Common myeloid progenitor, CD34-positive (primary cell): ENCODE data around the gene AK1.

Experiments used
- CTCF ChIA-PET: fragments of 350-600 bp; sonication (Branson Sonifier 250); formaldehyde crosslinking; loops from one replicate; lab custom pipeline; 2021; ENCODE audit warnings: antibody characterized with exemption; lab: Charles Lee
- POLR2A ChIA-PET: fragments of 350-600 bp; sonication (Branson Sonifier 250); formaldehyde crosslinking; loops from one replicate; lab custom pipeline; 2021; ENCODE audit warnings: antibody characterized with exemption; lab: Charles Lee
- DNase-seq, 3 donors: peaks; one replicate each; pipeline versions ENCODE4 v3.0.0 to v3.0.0-alpha.2; 2013
- H3K27ac ChIP-seq, 2 experiments: 1 replicate in 1 of 2; 2 replicates in 1 of 2; pipeline ENCODE4 v1.7.0; 2013; ENCODE audit warnings: inconsistent platforms in 2 of 2, low read length in 2 of 2, mild to moderate bottlenecking in 2 of 2, low read depth in 1 of 2, moderate library complexity in 1 of 2; ENCODE audit not compliant: severe bottlenecking in 2 of 2, insufficient read depth in 1 of 2, poor library complexity in 1 of 2
- H3K27me3 ChIP-seq, 5 experiments: replicated peaks in 2 of 5; 1 replicate in 3 of 5; 2 replicates in 2 of 5; pipeline versions ENCODE4 v1.6.1 to v1.7.0; 2013; ENCODE audit warnings: low read length in 4 of 5, mild to moderate bottlenecking in 2 of 5, moderate library complexity in 2 of 5, inconsistent platforms in 1 of 5; ENCODE audit not compliant: insufficient read depth in 5 of 5, control insufficient read depth in 4 of 5
- H3K36me3 ChIP-seq, 4 experiments: 1 replicate in 2 of 4; 2 replicates in 2 of 4; pipeline versions ENCODE4 v1.6.1 to v1.7.0; 2013; ENCODE audit warnings: low read length in 3 of 4, control low read depth in 1 of 4, mild to moderate bottlenecking in 1 of 4; ENCODE audit not compliant: control insufficient read depth in 4 of 4, insufficient read depth in 4 of 4
- H3K4me1 ChIP-seq, 4 experiments: 1 replicate in 3 of 4; 2 replicates in 1 of 4; pipeline versions ENCODE4 v1.6.1 to v1.7.1; 2013; ENCODE audit warnings: low read length in 3 of 4, mild to moderate bottlenecking in 3 of 4, control low read depth in 1 of 4, inconsistent platforms in 1 of 4, moderate library complexity in 1 of 4; ENCODE audit not compliant: control insufficient read depth in 4 of 4, insufficient read depth in 4 of 4; ENCODE audit errors: control extremely low read depth in 1 of 4
- H3K4me3 ChIP-seq, 7 experiments: 1 replicate in 4 of 7; 2 replicates in 3 of 7; pipeline versions ENCODE4 v1.5.1 to v1.7.0; 2013; ENCODE audit warnings: mild to moderate bottlenecking in 7 of 7, low read length in 6 of 7, moderate library complexity in 6 of 7, inconsistent platforms in 2 of 7, low read depth in 2 of 7, control low read depth in 1 of 7; ENCODE audit not compliant: insufficient read depth in 4 of 7, control insufficient read depth in 1 of 7; ENCODE audit errors: extremely low read depth in 1 of 7
- H3K9me3 ChIP-seq, 5 experiments: 1 replicate in 4 of 5; 2 replicates in 1 of 5; pipeline versions ENCODE4 v1.6.1 to v1.7.1; 2013; ENCODE audit warnings: low read length in 4 of 5, mild to moderate bottlenecking in 2 of 5, inconsistent platforms in 1 of 5, low read depth in 1 of 5, moderate library complexity in 1 of 5; ENCODE audit not compliant: control insufficient read depth in 4 of 5, insufficient read depth in 2 of 5; ENCODE audit errors: control extremely low read depth in 1 of 5
- WGBS: methylation state at CpG from one replicate; pipeline ENCODE4 v1.1.5; 2013; ENCODE audit not compliant: insufficient coverage; 5-methylcytosine and 5-hydroxymethylcytosine counted together

AK1 gene

DNA sequence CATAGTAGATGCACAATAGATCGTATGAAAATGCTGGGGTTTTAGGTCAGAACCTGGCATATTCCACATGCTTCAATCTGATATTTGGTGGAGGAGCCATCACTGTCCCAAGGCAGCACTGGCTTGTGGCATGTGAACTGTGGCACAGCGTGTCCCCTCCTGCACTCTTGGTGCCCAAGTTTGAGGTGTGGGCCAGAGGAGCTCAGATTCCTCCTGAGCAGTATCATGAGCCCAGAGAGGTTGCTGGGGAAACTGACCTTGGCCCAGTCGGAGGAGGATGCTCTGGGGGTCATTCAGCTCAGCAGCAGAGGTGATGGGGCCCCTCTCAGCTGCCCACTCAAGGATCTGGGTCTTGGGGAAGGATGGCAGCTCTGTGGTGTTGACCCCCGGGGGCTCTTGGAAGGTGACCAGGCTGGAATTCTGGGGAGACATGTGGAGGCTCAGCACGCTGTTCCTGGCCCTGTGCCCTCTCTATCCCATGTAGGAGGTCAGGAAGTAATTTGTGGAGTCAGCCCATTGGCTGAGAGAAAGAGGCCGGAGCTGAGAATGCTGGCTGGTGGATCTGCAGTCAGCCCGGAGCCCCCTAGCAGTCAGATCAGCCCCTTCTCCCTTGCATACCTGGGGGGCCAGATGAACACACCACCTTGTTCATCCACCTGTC is 51.1 kb downstream of the AK1 start:
- no peak for DNase-seq
- Histone ChIP-seq H3K36me3 (peaks cover 7 to 67% (median 42%) of the 10 kb centered on the region in 4 experiments), H3K27ac (peak overlapping the region in 1 of 2 experiments; percentile 47), H3K9me3 (no peaks in the 10 kb centered on the region), H3K27me3 (no peaks in the 10 kb centered on the region), H3K4me3 (no peak overlapping the region), H3K4me1 (peaks cover 0 to 15% (median 6%) of the 10 kb centered on the region in 4 experiments)
- CTCF ChIA-PET: interaction anchor here (0.9 to 4.4 kb wide), 9 partner anchors 16 to 43 kb away, joined by 3 to 25 read pairs (median 6); partner anchors contain the start of gene FPGS
- WGBS: 95% methylated on average over 6 of the region's 7 CpGs
- POLR2A ChIA-PET: interaction anchor here (0.9 kb wide), 1 partner anchor 41 kb away, joined by 4 read pairs; no protein-coding TSS in a partner anchor

DNA sequence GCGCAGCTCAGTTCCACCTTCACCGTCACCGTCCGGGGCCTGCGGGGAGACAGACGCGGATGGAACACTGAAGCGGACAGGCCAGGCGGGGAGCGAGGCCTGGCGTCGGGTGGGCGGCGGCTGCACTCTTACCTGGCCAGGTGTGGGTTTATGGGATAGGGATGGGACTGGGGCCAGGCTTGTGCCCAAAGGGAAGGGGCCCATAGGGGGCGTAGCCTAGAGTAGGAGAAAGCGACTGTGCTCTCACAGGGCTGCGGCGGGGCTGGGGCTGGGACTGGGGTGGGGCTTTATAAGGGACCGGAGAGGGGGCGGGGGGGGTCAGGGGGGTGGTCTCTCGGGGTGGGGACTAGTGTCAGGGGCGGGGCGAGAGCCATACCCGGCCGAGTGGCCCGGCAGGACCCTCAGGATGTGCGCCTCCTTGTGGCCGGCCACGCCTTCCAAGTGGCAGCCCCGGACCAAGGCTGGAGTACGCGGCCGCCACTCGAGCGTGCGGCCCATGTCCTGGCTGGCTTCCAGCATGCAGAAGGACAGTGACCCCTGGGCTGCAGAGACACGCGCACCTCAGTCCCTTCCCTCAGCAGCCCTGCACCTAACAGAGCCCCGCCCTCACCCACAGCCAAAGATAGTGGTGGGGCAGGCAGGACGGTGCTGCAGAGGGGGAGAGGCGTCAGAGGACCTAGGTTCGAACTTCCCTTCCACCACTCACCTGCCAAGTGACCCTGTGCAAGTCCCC is 52.0 kb downstream of the AK1 start:
- Histone ChIP-seq H3K27me3 (no peaks in the 10 kb centered on the region), H3K4me1 (peaks cover 0 to 15% (median 6%) of the 10 kb centered on the region in 4 experiments), H3K4me3 (no peak overlapping the region), H3K9me3 (no peaks in the 10 kb centered on the region), H3K36me3 (peaks cover 7 to 68% (median 45%) of the 10 kb centered on the region in 4 experiments), H3K27ac (peak overlapping the region in 1 of 2 experiments; percentile 47)
- ChIA-PET POLR2A (interaction anchor here (0.9 to 1.1 kb wide), 2 partner anchors 41 to 85 kb away, joined by 3 to 4 read pairs; no protein-coding TSS in a partner anchor), CTCF (interaction anchor here (0.8 to 4.4 kb wide), 15 partner anchors 16 to 62 kb away, joined by 3 to 25 read pairs (median 4); no protein-coding TSS in a partner anchor)
- 86% methylated on average over 26 of the region's 42 CpGs for WGBS
- DNase-seq: no peak

GRCh38 chr9:127822108-127822507 is 55.4 kb downstream of the AK1 start:
- H3K4me3 ChIP-seq: no peak overlapping the region
- 100% methylated on average over 1 of the region's 4 CpGs for WGBS
- POLR2A ChIA-PET: no interaction called here
- peaks cover 0 to 4% (median 0%) of the 10 kb centered on the region in 4 experiments for H3K4me1 ChIP-seq
- no peak overlapping the region for H3K27ac ChIP-seq
- H3K9me3 ChIP-seq: no peaks in the 10 kb centered on the region
- H3K36me3 ChIP-seq: peaks cover 5 to 71% (median 56%) of the 10 kb centered on the region in 4 experiments
- H3K27me3 ChIP-seq: no peaks in the 10 kb centered on the region
- no peak for DNase-seq
- CTCF ChIA-PET: interaction anchor here (0.9 to 1.1 kb wide), 2 partner anchors 14 to 43 kb away, joined by 3 read pairs; no protein-coding TSS in a partner anchor

DNA sequence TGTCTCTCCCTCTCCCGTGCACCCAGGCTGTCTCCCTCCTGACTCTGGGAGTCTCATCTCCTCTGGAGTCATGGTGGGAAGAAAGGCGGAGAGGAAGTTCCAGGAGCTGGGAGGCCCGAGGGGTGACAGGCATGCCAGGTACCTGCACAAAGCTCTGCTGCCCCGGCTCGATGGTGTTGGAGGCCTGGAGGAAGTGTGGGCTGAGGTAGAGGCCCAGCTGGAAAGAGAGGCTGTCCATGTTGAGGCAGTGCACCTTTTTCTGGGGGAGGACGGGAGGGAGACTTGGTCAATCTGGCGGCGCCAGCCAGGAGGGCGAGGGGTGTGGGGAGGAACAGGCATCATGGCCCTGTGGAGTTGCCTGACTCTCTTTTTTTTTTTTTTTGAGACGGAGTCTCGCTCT is 58.9 kb downstream of the AK1 start:
- no peak overlapping the region for H3K4me3 ChIP-seq
- ChIA-PET POLR2A (no interaction called here), CTCF (interaction anchor here (1.1 to 2.2 kb wide), 4 partner anchors 18 to 103 kb away, joined by 3 to 10 read pairs (median 3); no protein-coding TSS in a partner anchor)
- no peaks in the 10 kb centered on the region for H3K27me3 ChIP-seq
- WGBS: 96% methylated on average over 5 of the region's 11 CpGs
- H3K9me3 ChIP-seq: no peaks in the 10 kb centered on the region
- peaks cover 0 to 74% (median 55%) of the 10 kb centered on the region in 4 experiments for H3K36me3 ChIP-seq
- H3K27ac ChIP-seq: no peak overlapping the region
- no peak for DNase-seq
- H3K4me1 ChIP-seq: no peaks in the 10 kb centered on the region

DNA sequence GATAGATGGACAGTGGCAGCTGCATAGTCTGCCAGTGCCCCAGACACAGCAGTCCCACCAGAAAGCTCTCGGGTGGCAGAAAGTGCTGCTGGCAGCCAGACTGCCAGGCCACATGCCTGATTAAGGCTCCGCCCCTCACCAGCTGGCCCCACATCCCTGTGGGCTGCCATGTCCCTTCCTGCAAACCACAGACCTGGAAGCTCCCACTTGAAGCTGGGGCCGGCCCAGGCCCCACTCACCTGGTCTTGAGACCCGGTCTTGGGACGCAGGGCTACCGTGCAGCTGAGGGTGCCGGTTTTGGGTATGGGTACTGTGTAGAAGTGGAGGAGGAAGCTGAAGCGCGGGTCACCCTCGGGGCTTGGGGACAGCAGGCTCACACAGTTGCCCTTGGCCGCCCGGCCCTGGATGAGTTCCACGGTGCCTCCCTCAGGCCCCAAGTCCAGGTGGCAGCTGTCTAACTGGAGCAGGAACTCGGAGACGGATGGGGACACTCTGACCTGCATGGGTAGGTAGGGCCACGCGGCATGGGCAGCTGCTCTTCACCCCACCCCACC is 59.5 kb downstream of the AK1 start:
- H3K27ac ChIP-seq: peak overlapping the region in 1 of 2 experiments; percentile 11
- H3K9me3 ChIP-seq: no peaks in the 10 kb centered on the region
- no peaks in the 10 kb centered on the region for H3K4me1 ChIP-seq
- WGBS: 80% methylated on average over 6 of the region's 17 CpGs
- peaks cover 0 to 77% (median 60%) of the 10 kb centered on the region in 4 experiments for H3K36me3 ChIP-seq
- DNase-seq: no peak
- H3K27me3 ChIP-seq: no peaks in the 10 kb centered on the region
- CTCF ChIA-PET: interaction anchor here (1.1 to 2.2 kb wide), 4 partner anchors 17 to 51 kb away, joined by 3 to 10 read pairs (median 3); no protein-coding TSS in a partner anchor
- no peak overlapping the region for H3K4me3 ChIP-seq
- POLR2A ChIA-PET: no interaction called here

DNA sequence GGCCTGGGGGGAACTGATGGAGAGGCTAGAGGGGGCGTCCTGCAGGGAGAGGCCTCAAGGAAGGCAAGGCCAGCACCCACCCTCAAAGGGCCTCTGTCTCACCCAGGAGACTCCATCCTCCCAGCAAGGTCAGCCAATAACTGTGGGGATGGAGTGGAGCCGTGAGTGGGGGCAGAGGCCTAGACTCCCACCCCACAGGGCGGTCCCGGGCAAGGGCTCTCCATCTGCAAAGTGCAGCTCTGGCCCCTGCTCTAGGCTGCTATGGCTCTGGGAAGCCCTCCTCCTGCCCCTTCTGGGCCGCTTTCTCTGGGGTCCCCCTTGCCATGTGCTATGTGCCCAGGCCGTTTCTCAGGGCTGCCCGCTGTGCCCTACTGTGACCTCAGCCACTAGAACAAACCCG is 60.7 kb downstream of the AK1 start:
- DNase-seq: no peak
- Histone ChIP-seq H3K9me3 (no peaks in the 10 kb centered on the region), H3K4me3 (no peak overlapping the region), H3K27ac (no peak overlapping the region), H3K4me1 (no peaks in the 10 kb centered on the region), H3K27me3 (no peaks in the 10 kb centered on the region), H3K36me3 (peaks cover 0 to 84% (median 62%) of the 10 kb centered on the region in 4 experiments)
- WGBS: 100% methylated on average over 5 of the region's 8 CpGs
- ChIA-PET CTCF (interaction anchor here (1.3 to 2.2 kb wide), 2 partner anchors 50 to 52 kb away, joined by 3 to 10 read pairs; no protein-coding TSS in a partner anchor), POLR2A (no interaction called here)
